Fibroblast of villous mesenchyme (primary cell): ENCODE measurements around the gene RTN4R. TPM values are rescaled to one million over a fixed set of nuclear protein-coding genes. Genes with fewer than 3 reads are reported as not detected.

Experiments used
- DNase-seq: peaks from one replicate; pipeline ENCODE4 v3.0.0-alpha.2; 2010; ENCODE audit warnings: low read depth
- H3K4me3 ChIP-seq: 2 replicates; pipeline ENCODE4 v1.5.1; 2011; ENCODE audit warnings: low read depth, mild to moderate bottlenecking, low read length
- small RNA-seq: library from RNA; depleted of rRNA; stranded (forward); fragments of <200 nt; gene quantifications from one replicate; pipeline ENCODE3, GENCODE V24; 2012
- total RNA-seq: library from RNA; depleted of rRNA; stranded (reverse); fragments of >200 nt; gene quantifications from 2 replicates; pipeline ENCODE4 v1.2.3, GENCODE V29; 2012
- TF ChIP-seq, protein P1 (sequence below): IDR thresholded peaks from 2 replicates; pipeline ENCODE4 v1.5.1; 2012; ENCODE audit warnings: low read depth, mild to moderate bottlenecking, low read length; ENCODE audit not compliant: insufficient read depth

The RTN4R gene
- total RNA-seq, 1 donor: 1.3 TPM

GRCh38 chr22:20193761-20194494 is 74.2 kb downstream of the RTN4R start:
- TF ChIP-seq, protein P1, sequence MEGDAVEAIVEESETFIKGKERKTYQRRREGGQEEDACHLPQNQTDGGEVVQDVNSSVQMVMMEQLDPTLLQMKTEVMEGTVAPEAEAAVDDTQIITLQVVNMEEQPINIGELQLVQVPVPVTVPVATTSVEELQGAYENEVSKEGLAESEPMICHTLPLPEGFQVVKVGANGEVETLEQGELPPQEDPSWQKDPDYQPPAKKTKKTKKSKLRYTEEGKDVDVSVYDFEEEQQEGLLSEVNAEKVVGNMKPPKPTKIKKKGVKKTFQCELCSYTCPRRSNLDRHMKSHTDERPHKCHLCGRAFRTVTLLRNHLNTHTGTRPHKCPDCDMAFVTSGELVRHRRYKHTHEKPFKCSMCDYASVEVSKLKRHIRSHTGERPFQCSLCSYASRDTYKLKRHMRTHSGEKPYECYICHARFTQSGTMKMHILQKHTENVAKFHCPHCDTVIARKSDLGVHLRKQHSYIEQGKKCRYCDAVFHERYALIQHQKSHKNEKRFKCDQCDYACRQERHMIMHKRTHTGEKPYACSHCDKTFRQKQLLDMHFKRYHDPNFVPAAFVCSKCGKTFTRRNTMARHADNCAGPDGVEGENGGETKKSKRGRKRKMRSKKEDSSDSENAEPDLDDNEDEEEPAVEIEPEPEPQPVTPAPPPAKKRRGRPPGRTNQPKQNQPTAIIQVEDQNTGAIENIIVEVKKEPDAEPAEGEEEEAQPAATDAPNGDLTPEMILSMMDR: no peak
- no peak overlapping the region for H3K4me3 ChIP-seq
- no peak for DNase-seq

- DNase-seq: no peak
- no peak overlapping the region for H3K4me3 ChIP-seq
- TF ChIP-seq, protein P1: no peak
These were observed 75.0 kb downstream of the RTN4R start for GRCh38 chr22:20192972-20193760.

DNA sequence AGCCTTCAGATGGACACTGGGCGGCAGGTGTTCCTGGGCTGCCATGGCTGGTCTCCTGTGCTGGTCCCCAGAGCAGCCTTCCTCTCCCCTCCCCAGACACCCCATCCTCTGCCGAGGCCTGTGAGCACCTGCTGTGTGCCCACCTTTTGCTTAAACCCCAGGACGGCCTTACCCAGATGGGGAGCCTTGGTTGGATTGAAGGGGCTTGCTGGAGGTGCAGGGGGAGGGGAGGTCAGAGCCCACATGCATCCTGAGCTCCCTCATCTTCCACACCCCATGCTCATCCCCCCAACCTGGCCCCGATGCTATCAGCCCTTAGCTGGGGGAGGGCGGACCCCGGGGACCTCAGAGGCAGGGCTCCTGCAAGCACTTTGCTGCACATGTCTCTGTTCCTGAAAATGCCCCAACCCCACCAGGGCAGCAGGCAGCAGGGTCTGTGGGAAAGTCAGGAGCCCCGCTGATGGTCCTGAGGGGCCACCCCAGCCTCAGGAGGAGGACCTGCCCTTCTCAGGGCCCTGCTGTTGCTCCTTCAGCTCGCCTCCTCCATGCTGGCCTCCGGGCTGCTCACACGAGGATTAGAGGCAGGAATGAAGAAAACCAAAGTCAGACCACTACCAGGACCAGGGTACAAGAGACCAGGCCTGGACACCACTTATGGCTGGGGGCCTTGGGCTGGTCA is 75.7 kb downstream of the RTN4R start:
- TF ChIP-seq, protein P1: no peak
- DNase-seq: no peak
- no peak overlapping the region for H3K4me3 ChIP-seq

DNA sequence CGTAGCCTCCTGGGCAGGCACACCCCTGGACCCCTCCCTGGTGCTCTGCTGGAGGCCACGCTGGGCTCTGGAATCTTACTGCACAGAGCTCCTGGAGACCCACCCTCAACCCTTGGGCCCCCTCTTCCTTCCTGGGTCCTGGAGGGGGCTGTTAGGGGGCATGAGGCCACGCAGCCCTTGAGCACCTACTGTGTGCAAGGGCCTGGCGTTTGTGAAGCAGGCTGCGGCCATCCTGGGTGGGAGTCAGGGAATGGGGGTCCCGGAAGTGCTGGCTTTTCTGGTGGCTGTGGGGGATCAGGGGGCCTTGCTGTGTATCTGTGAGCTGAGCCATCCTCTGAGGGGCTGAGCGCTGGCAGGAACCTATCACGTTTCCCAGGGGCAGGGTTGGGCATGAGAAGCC is 76.3 kb downstream of the RTN4R start:
- H3K4me3 ChIP-seq: no peak overlapping the region
- no peak for DNase-seq
- TF ChIP-seq, protein P1: no peak

Small RNA genes within 50 kb of the gene (small RNA-seq; reads per million reads assigned to genes)
- not detected for gene MIR1286

Other genes with a start within 250 kb of the RTN4R start
- gene TANGO2, start 247.2 kb downstream of the RTN4R start, total RNA-seq: 30.2 and 32.5 TPM in 2 replicates
- 30.7 and 34.1 TPM in 2 replicates for gene DGCR8, start 188.1 kb downstream of the RTN4R start, total RNA-seq
- 200 and 206 TPM in 2 replicates for gene RANBP1, start 152.2 kb downstream of the RTN4R start, total RNA-seq
- 35.4 and 45.3 TPM in 2 replicates for gene TRMT2A, start 151.1 kb downstream of the RTN4R start, total RNA-seq
- 8.1 and 10.8 TPM in 2 replicates for gene ZDHHC8, start 136.5 kb downstream of the RTN4R start, total RNA-seq
- 0.43 and 0.97 TPM in 2 replicates for gene CCDC188, start 117.3 kb downstream of the RTN4R start, total RNA-seq
- 47.1 and 63.1 TPM in 2 replicates for gene DGCR6L, start 51.7 kb upstream of the RTN4R start, total RNA-seq
- gene ZNF74, start 125.8 kb upstream of the RTN4R start, total RNA-seq: 10.3 and 10.8 TPM in 2 replicates
- 15.5 and 26.4 TPM in 2 replicates for gene SCARF2, start 169.5 kb upstream of the RTN4R start, total RNA-seq
- 29.3 and 31.1 TPM in 2 replicates for gene KLHL22, start 227.5 kb upstream of the RTN4R start, total RNA-seq
- gene MED15, start 239.3 kb upstream of the RTN4R start, total RNA-seq: 37.0 and 51.0 TPM in 2 replicates